WTC11 (cell line): ENCODE measurements around the gene GALNT11. TPM values are rescaled to one million over a fixed set of nuclear protein-coding genes. Genes with fewer than 3 reads are reported as not detected.
A peak's percentile ranks its signal among the peaks of the same experiment; 100 is the strongest.

Experiments used
- ATAC-seq: fragments of 200-7000 bp; cut with Tn5 transposase; 2 replicates; pipeline ENCODE4 v1.10.0; 2021; ENCODE audit warnings: mild to moderate bottlenecking, moderate library complexity
- CTCF ChIA-PET: fragments of 300-600 bp; sonication (Branson Sonifier 250); formaldehyde crosslinking; loops from one replicate; lab custom pipeline; 2021; ENCODE audit warnings: antibody characterized with exemption; lab: Charles Lee
- POLR2A ChIA-PET: fragments of 350-600 bp; sonication (Branson Sonifier 250); formaldehyde crosslinking; loops from one replicate; lab custom pipeline; 2021; ENCODE audit warnings: antibody characterized with exemption; lab: Charles Lee
- DNase-seq: peaks from one replicate; pipeline ENCODE4 v3.0.0; 2021; ENCODE audit warnings: low spot score
- H3K27ac Mint-ChIP-seq: 2 replicates; pipeline ENCODE4 v1.8.0; 2021; ENCODE audit warnings: mixed read lengths
- H3K27me3 Mint-ChIP-seq: 2 replicates; pipeline ENCODE4 v1.8.0; 2021; ENCODE audit warnings: low read depth, mild to moderate bottlenecking, moderate library complexity, mixed read lengths
- H3K36me3 Mint-ChIP-seq: 2 replicates; pipeline ENCODE4 v1.8.0; 2021; ENCODE audit warnings: mixed read lengths
- H3K4me1 Mint-ChIP-seq: 2 replicates; pipeline ENCODE4 v1.8.0; 2022; ENCODE audit warnings: mixed read lengths
- H3K4me3 Mint-ChIP-seq: 2 replicates; pipeline ENCODE4 v1.8.0; 2021; ENCODE audit warnings: mild to moderate bottlenecking, moderate library complexity, mixed read lengths
- H3K9me3 Mint-ChIP-seq: 2 replicates; pipeline ENCODE4 v1.8.0; 2021; ENCODE audit warnings: mixed read lengths
- AFF4 ChIP-seq: sonication (generic); formaldehyde crosslinking; IDR thresholded peaks from 2 replicates; pipeline ENCODE4 v1.8.1; 2023; ENCODE audit warnings: mild to moderate bottlenecking, missing genetic modification reagents, borderline replicate concordance
- AR ChIP-seq: fragments of 250-450 bp; sonication (Bioruptor Pico); IDR thresholded peaks from 2 replicates; pipeline ENCODE4 v1.9.0; 2021; ENCODE audit warnings: mild to moderate bottlenecking
- ATF1 ChIP-seq: sonication (generic); formaldehyde crosslinking; IDR thresholded peaks from 2 replicates; pipeline ENCODE4 v1.8.1; 2023; ENCODE audit warnings: mild to moderate bottlenecking, moderate library complexity, missing genetic modification reagents
- ATF6 ChIP-seq: sonication (generic); formaldehyde crosslinking; IDR thresholded peaks from 2 replicates; pipeline ENCODE4 v1.8.1; 2023; ENCODE audit warnings: mild to moderate bottlenecking, missing genetic modification reagents
- CREB1 ChIP-seq: sonication (generic); formaldehyde crosslinking; IDR thresholded peaks from 2 replicates; pipeline ENCODE4 v1.8.0; 2023; ENCODE audit warnings: mild to moderate bottlenecking, missing genetic modification reagents
- E2F5 ChIP-seq: sonication (generic); formaldehyde crosslinking; IDR thresholded peaks from 2 replicates; pipeline ENCODE4 v1.8.1; 2022; ENCODE audit warnings: mild to moderate bottlenecking, moderate library complexity, missing genetic modification reagents
- ELF4 ChIP-seq: sonication (generic); formaldehyde crosslinking; IDR thresholded peaks from 2 replicates; pipeline ENCODE4 v1.8.1; 2022; ENCODE audit warnings: low read depth, mild to moderate bottlenecking, moderate library complexity, missing genetic modification reagents
- GRHL2 ChIP-seq: fragments of 250-450 bp; sonication (Bioruptor Pico); IDR thresholded peaks from 2 replicates; pipeline ENCODE4 v1.8.0; 2022; ENCODE audit warnings: mild to moderate bottlenecking, moderate library complexity; ENCODE audit not compliant: insufficient replicate concordance, severe bottlenecking
- GTF2I ChIP-seq: fragments of 250-450 bp; sonication (Bioruptor Pico); conservative IDR thresholded peaks from 2 replicates; pipeline ENCODE4 v1.4.0; 2021; ENCODE audit warnings: mild to moderate bottlenecking
- JAZF1 ChIP-seq: fragments of 250-450 bp; sonication (Bioruptor Pico); IDR thresholded peaks from 2 replicates; pipeline ENCODE4 v1.9.0; 2021; ENCODE audit warnings: moderate library complexity, mild to moderate bottlenecking, inconsistent platforms
- JUN ChIP-seq: sonication (generic); formaldehyde crosslinking; IDR thresholded peaks from 2 replicates; pipeline ENCODE4 v1.8.0; 2023; ENCODE audit warnings: mild to moderate bottlenecking, missing genetic modification reagents
- NR1H2 ChIP-seq: sonication (generic); formaldehyde crosslinking; IDR thresholded peaks from 2 replicates; pipeline ENCODE4 v1.9.0; 2021; ENCODE audit warnings: mild to moderate bottlenecking, moderate library complexity, missing genetic modification reagents
- PRRX2 ChIP-seq: fragments of 250-450 bp; sonication (Bioruptor Pico); IDR thresholded peaks from 2 replicates; pipeline ENCODE4 v1.8.0; 2021; ENCODE audit warnings: mild to moderate bottlenecking
- SMAD4 ChIP-seq: sonication (generic); formaldehyde crosslinking; IDR thresholded peaks from 2 replicates; pipeline ENCODE4 v1.8.0; 2022; ENCODE audit warnings: mild to moderate bottlenecking, missing genetic modification reagents
- SP1 ChIP-seq: sonication (generic); formaldehyde crosslinking; conservative IDR thresholded peaks from 2 replicates; pipeline ENCODE4 v1.8.1; 2022; ENCODE audit warnings: missing genetic modification reagents
- TP53 ChIP-seq: sonication (generic); formaldehyde crosslinking; IDR thresholded peaks from 2 replicates; pipeline ENCODE4 v1.8.1; 2023; ENCODE audit warnings: mild to moderate bottlenecking, missing genetic modification reagents
- ZNF121 ChIP-seq: sonication (generic); formaldehyde crosslinking; IDR thresholded peaks from 2 replicates; pipeline ENCODE4 v1.8.0; 2023; ENCODE audit warnings: missing genetic modification reagents
- total RNA-seq: library from RNA; stranded (reverse); gene quantifications from 3 replicates; pipeline ENCODE4 v1.2.3, GENCODE V29; 2021

The GALNT11 gene
- total RNA-seq, 1 experiment from 2014 or later, result 24.0 TPM

GRCh38 chr7:152107945-152108344 lies 82.5 kb downstream of the GALNT11 start:
- CTCF ChIA-PET, result interaction anchor here (2.2 kb wide), 1 partner anchor 31 kb away, joined by 6 read pairs; no protein-coding TSS in a partner anchor
- ATAC-seq, result no peak
- TF ChIP-seq JUN (CRISPR knock-in tag), result no peak
- TF ChIP-seq, all 79 proteins: peak for 0
- POLR2A ChIA-PET, result no interaction called here
- Mint-ChIP-seq H3K9me3 (no peaks in the 10 kb centered on the region), H3K4me1 (no peaks in the 10 kb centered on the region), H3K27me3 (no peaks in the 10 kb centered on the region), H3K36me3 (peaks cover 16% of the 10 kb centered on the region), H3K4me3 (no peak overlapping the region), H3K27ac (no peak overlapping the region)
- no peak for DNase-seq

- Mint-ChIP-seq H3K4me1 (no peaks in the 10 kb centered on the region), H3K4me3 (no peak overlapping the region), H3K9me3 (no peaks in the 10 kb centered on the region), H3K27ac (no peak overlapping the region), H3K27me3 (no peaks in the 10 kb centered on the region)
- POLR2A ChIA-PET, result no interaction called here
- ATAC-seq (peak; percentile 60), DNase-seq (no peak)
- TF ChIP-seq PRRX2 (CRISPR knock-in tag) (no peak), ELF4 (CRISPR knock-in tag) (no peak)
- TF ChIP-seq, all 79 proteins: peak for 0
- H3K36me3 Mint-ChIP-seq, result peaks cover 17% of the 10 kb centered on the region
- CTCF ChIA-PET, result interaction anchor here (2.2 kb wide), 1 partner anchor 32 kb away, joined by 6 read pairs; no protein-coding TSS in a partner anchor
Observed at GRCh38 chr7:152108359-152108758, 82.9 kb downstream of the GALNT11 start.

- ChIA-PET POLR2A (no interaction called here), CTCF (no interaction called here)
- Mint-ChIP-seq H3K9me3 (peaks cover 5% of the 10 kb centered on the region; the same call in 1 of the 2 replicates), H3K27ac (no peak overlapping the region), H3K27me3 (no peaks in the 10 kb centered on the region), H3K36me3 (peaks cover 27% of the 10 kb centered on the region), H3K4me3 (no peak overlapping the region), H3K4me1 (no peaks in the 10 kb centered on the region)
- DNase-seq, result no peak
- ATAC-seq, result no peak
- TF ChIP-seq JAZF1 (CRISPR knock-in tag) (no peak), NR1H2 (CRISPR knock-in tag) (no peak), ATF1 (CRISPR knock-in tag) (no peak), E2F5 (CRISPR knock-in tag) (no peak), SP1 (CRISPR knock-in tag) (no peak), ATF6 (CRISPR knock-in tag) (no peak), AFF4 (no peak), ZNF121 (CRISPR knock-in tag) (no peak)
Observed at GRCh38 chr7:152112829-152113228, 87.4 kb downstream of the GALNT11 start.

- Mint-ChIP-seq H3K4me3 (no peak overlapping the region), H3K27ac (no peak overlapping the region), H3K9me3 (peaks cover 5% of the 10 kb centered on the region; the same call in 1 of the 2 replicates), H3K4me1 (no peaks in the 10 kb centered on the region), H3K36me3 (peaks cover 38% of the 10 kb centered on the region), H3K27me3 (no peaks in the 10 kb centered on the region)
- DNase-seq (no peak), ATAC-seq (no peak)
- POLR2A ChIA-PET, result interaction anchor here (0.6 kb wide), 1 partner anchor 12 kb away, joined by 3 read pairs; no protein-coding TSS in a partner anchor
- TF ChIP-seq TP53 (CRISPR knock-in tag) (no peak), GTF2I (CRISPR knock-in tag) (no peak), JUN (CRISPR knock-in tag) (no peak), ELF4 (CRISPR knock-in tag) (no peak), NR1H2 (CRISPR knock-in tag) (no peak), AR (no peak), SMAD4 (CRISPR knock-in tag) (no peak), GRHL2 (CRISPR knock-in tag) (no peak), CREB1 (CRISPR knock-in tag) (no peak)
- CTCF ChIA-PET, result interaction anchor here (1.0 kb wide), 1 partner anchor 39 kb away, joined by 3 read pairs; no protein-coding TSS in a partner anchor
Observed at GRCh38 chr7:152115021-152115718, 89.7 kb downstream of the GALNT11 start.
